Measurements from ENCODE around the gene ZNF805.
"Not testable (repeated sequence)": the region's sequence is repeated elsewhere in the genome, so short reads cannot be mapped to it uniquely, and the experiment has no call there.

Gene ZNF805

DNA sequence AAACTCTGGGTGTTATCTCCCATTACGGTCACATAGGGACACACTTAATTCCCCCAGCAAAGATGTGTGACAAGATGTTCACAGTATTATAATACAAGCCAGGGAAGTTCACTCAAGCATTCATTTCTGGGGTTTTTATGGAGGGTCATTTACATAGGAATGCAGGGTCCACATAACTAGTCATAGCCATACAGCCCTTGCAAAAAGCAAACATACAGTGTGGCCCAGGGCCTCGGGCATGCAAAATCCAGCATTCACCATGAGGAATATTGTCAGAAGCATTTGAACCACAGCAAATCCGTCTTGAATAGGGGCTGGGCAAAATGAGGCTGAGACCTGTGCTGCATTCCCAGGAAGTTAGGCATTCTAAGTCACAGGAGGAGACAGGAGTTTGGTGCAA is 26.9 kb downstream of the ZNF805 start:
- DNase-seq (ENCODE audit: low read depth in 1 of 2, low spot score in 1 of 2) = no peak

DNA sequence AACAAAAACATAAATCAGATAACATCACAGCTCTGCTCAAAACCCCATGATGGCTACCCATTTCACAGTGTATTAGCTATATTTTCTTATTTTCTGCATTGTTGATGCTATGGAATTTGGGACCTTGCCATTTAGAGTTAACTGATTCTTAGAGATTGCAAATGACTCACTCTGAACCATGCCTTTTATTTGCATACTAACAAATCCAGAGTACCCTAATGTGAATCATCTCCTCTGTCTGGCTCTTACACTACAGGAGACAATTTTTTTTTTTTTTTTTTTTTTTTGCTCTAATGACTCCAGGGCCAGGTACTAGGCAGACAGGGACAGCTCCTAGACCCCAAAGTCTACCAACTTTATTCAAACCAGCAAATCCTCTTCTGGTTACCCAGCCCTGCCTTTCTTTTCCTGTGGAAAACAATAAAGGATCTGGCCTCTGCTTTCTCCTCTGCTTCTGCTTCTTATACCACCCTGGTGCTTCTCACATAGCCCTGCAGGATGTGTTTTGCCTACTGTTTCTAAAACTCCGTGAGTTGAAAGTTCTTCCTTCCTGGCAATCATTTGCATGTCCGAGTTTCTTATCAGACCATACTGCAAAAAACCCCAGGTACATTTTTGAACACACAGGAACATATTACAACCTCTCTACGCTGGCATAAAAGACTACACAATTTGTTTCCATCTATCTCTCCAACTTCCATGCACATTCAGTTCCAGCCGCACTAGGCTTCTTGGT is 29.3 kb downstream of the ZNF805 start:
- no peak for DNase-seq (ENCODE audit: low read depth in 1 of 2, low spot score in 1 of 2)

DNA sequence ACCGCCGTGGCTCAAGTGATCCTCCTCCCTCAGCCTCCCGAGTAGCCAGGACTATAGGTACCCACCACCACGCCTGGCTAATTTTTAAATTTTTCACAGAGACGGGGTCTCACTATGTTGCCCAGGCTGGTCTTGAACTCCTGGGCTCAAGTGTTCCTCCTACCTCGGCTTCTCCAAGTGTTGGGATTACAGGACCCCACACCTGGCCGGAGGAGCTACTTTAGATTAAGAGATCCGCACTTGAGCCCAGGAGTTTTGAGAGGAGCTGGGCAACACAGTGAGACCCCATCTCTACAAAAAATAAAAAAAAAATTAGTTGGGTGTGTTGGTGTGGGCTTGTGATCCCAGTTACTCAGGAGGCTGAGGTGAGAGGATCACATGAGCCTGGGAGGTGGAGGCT is 30.8 kb downstream of the ZNF805 start:
- DNase-seq (ENCODE audit: low read depth in 1 of 2, low spot score in 1 of 2) = no peak

DNA sequence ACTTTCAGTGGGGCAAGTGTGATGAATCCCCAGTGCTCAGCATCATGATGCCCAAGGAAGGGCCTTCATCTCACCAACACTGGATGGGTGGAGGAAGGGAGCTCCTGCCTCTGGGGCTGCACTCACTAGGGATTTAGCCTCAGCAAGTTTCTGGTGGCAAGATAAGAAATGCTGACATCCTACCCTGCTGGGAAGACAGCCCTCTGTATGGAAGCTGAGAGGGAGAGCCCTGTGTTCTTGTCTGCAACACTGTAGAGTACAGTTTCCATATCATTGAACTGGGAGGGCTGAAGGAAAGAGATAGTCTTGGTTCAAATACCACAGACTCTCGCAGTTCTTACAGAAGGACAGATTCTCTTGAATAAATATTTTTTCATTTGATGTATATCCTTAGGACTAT is 32.6 kb downstream of the ZNF805 start:
- DNase-seq (ENCODE audit: low read depth in 1 of 2, low spot score in 1 of 2) = no peak

DNA sequence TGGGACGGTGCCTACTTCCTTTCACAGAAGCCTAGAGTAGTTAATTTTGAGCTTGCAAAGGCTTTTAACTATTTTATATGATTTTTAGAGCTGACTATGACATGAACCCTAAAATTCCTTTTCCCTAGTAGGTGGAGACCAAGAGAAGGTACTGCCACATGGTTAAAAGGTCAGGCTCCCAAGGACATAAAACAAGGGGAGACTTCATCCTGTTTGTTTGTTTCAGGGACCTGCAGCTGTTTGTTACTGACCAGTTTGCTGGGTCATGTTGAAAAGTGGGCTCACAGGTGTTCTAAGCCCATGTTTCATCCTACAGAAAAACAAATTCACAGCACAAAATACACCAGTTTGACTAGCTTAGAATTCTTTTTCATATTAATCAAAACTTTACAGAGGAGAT is 36.0 kb downstream of the ZNF805 start:
- DNase-seq (ENCODE audit: low read depth in 1 of 2, low spot score in 1 of 2) = no peak

DNA sequence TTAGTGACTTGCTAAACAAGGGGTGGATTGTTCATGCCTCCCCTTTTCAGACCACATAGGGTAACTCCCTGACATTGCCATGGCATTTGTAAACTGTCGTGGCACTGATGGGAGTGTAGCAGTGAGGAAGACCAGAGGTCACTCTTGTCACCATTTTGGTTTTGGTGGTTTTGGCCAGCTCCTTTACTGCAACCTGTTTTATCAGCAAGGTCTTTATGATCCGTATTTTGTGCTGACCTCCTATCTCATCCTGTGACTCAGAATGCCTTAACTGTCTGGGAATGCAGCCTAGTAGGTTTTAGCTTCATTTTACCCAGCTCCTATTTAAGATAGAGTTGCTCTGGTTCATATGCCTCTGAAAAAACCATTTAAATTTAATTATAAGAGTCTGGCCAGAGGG is 38.0 kb downstream of the ZNF805 start:
- DNase-seq (ENCODE audit: low read depth in 1 of 2, low spot score in 1 of 2) = not testable (repeated sequence)

DNA sequence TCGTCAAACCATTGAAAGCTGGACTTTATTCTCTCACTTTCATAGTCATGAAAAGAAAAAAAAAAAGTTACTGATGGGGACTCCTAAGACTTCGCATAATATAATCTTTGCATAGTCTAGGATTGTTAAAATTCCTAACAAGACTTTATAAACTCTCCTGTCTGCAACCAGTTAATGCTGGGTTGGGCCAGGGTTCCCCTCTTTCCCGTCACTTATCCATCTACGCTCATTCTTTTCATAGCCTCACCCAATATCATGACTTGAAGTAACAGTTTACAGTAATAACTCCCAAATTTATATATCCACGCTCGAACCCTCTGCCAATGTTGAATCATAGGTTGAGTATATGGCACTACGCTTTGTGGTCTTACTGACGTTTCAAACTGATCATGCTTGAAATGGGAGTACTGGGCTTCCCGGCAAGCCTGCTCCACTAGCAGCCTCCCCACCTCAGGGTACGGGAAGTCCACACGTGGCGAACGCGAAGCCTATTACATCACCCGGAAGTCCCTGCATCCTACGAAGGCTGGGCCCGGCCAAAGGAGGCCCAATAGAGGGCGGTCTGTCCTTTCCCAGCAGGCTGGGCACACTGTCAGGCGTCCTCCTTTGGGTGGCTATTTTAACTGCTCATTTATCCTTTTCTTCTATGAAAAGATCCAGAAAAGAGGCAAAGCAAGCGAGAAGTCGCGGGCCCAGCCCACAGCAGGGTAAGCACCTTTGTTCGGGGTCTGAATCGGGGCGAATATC is 39.2 kb downstream of the ZNF805 start:
- peak; percentile 65 to 77 for DNase-seq (ENCODE audit: low read depth in 1 of 2, low spot score in 1 of 2)

DNA sequence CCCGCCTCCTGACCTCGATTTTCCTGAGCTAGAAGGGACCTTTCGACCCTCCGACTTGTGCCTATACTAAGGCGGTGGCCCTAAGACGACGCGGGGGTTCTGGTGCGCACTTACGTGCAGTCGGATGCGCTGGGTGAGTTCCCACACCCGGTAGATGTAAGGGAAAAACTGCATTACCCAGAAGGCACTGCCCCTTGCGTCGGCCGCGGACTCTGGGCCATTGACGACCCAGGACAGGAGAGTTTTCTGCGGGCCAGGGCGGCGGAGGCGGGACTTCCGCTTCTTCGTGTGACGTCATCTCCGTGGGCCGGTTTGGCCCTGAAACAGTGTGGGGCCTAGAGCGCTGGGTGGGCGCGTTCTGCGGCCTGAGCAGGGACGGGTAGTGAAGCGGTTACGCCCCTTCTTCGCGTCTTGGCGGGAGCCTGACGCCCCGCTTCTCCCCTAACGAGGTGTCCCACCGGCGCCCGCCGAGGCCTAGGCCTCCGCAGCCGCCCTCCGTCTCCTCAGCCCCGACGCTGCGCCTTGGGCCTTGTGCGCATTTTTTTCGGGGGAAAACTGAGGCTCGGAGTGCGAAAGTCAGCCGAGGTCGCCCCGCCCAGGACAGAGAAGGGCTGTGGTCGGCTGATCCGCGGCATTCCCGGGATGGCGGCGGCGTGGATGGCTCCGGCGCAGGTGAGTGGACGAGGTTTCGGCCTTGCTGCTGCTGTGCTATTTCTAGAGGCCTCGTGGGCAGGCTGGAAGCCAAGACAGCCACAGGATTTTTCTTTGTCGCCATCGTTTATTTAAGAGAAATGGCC is 39.9 kb downstream of the ZNF805 start, which contains the start of gene ZNF460:
Gene ZNF460, plus strand, starts transcription at position 321 of the 797 bp plus-strand sequence. Its CDS starts 322 bp downstream, at position 643.
- DNase-seq (ENCODE audit: low read depth in 1 of 2, low spot score in 1 of 2) = peak; percentile 95 to 97

DNA sequence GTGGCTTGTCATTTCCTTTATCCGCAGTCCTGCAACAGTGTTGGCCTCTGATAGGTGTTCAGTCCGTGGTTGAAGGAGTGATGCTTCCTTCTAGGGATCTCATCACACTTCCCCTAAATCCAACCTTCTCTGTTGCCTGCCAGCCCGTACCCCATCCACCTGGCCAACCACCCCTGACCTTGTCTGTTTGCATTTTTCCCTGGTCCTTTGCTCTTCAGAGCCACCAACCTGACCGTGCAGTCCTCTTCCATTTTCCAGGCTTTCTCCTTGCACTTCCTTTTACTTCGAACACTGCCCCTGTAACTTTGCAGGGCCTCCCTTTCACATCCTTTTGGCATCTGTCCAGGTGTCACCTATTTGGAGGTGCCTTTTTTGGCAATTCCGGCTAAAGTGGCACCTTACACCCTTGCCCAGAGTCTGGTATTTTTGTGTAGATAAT is 40.5 kb downstream of the ZNF805 start:
- peak in 1 of 2 donors; percentile 22 for DNase-seq (ENCODE audit: low read depth in 1 of 2, low spot score in 1 of 2)

DNA sequence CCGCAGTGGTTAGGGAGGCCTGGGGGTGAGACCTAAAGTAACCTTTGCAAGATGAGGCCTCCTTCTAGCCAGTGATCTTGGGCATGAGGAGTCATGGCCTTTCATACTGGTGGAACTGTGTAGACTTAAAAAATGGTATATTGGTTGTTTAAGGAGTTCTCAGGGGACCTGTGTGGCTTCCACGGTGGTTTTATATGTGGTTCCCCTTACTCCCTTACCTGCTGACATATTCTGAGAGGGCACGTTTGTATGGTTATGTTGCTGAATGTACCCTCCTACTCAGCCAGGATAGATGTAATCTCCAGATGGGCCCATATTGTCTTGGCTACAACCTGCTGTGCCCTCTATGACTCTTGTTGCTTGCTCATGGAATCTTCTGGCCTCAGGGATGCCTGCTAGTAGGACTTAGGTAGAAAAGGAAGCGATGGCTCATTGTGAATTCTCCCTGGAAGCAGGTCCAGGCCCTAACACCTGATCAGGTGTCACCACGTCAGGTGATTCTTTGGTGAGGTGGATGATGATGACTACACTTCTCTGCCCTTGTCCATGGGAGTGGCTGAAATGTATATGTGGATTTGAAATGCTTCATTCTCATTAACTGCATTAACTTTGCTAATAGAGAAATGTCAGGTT is 41.7 kb downstream of the ZNF805 start:
- DNase-seq (ENCODE audit: low read depth in 1 of 2, low spot score in 1 of 2) = no peak

DNA sequence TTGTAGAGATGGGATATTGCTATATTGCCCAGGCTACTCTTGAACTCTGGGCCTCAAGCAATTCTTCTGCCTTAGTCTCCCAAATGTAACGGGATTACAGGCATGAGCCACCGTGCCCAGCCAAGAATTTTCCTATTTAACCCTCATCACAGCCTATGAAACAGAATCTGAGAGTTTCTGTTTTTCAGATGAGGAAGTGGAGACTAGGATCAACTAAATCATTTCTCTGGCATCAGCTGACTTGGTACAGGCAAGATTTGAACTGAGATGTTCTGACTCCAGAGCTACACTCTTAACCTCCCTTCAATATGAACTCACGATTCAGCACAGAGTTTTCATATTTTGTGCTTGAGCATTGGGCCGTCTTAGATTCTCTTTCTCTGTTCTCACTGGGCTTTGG is 47.9 kb downstream of the ZNF805 start:
- no peak for DNase-seq (ENCODE audit: low read depth in 1 of 2, low spot score in 1 of 2)

DNA sequence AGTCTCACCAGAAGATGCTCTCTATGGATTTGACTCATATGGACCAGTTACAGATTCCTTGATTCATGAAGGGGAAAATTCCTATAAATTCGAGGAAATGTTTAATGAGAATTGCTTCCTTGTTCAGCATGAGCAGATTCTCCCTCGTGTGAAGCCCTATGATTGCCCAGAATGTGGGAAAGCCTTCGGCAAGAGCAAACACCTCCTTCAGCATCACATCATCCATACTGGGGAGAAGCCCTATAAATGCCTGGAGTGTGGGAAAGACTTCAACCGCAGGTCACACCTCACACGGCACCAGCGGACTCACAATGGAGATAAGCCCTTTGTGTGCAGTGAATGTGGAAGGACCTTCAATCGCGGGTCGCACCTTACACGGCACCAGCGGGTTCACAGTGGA is 50.5 kb downstream of the ZNF805 start:
- DNase-seq (ENCODE audit: low read depth in 1 of 2, low spot score in 1 of 2) = no peak

DNA sequence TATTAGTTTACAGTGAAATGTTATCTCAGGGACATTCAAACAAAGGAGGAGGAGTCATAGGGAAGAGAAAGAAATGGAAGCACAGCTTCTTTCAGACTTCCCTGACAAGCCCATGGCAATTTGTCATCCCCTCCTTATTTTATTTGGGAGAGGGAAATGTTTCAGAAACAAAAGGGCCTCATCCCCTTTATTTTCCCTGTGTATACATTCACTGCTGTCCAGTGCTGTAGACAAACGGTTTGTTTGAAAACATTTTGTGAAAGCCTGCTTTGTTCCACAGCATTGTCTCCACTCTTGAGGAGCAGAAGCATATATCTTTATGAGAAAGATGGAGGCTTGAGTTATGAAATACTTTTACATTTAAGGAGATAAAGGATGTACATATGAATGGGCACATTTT is 52.1 kb downstream of the ZNF805 start:
- no peak for DNase-seq (ENCODE audit: low read depth in 1 of 2, low spot score in 1 of 2)

DNA sequence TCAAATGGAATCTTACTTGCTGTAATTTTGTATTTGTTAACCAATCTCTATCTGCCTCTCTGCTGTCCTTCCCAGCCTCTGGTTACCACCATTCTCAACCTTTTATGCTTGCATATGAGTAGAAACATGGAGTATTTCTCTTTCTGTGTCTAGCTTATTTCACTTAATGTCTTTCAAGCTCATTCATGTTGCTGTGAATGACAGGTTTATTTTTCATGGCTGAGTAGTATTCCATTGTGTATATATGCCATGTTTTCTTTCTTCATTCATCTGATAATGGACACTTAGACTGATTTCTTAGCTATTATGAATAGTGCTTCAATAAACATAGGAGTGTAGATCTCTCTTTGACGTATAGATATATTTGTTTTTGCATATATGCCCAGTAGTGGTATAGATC is 53.3 kb downstream of the ZNF805 start:
- no peak for DNase-seq (ENCODE audit: low read depth in 1 of 2, low spot score in 1 of 2)

DNA sequence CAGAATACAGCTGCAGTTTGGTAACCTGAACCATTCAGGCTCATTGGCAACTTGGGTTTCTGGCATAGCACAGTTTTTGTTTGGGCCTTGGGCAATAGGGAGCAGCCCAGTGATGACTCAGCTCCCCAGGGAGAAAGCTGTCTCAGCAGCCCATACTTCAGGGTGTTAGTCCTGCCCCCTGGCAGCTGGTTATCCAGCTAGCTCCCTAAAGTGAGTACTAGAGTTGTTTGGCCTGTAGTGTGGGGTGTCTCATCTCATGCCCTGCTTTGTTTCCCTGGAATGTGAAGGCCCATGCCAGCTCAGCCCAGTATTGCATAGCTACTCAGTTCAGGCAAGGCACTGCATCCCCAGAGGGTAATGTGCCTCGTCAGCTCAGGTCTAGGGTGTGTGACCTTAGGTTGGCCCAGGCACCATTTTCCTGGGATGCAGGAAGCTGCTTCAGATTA is 61.6 kb downstream of the ZNF805 start:
- DNase-seq (ENCODE audit: low read depth in 1 of 2, low spot score in 1 of 2) = no peak

DNA sequence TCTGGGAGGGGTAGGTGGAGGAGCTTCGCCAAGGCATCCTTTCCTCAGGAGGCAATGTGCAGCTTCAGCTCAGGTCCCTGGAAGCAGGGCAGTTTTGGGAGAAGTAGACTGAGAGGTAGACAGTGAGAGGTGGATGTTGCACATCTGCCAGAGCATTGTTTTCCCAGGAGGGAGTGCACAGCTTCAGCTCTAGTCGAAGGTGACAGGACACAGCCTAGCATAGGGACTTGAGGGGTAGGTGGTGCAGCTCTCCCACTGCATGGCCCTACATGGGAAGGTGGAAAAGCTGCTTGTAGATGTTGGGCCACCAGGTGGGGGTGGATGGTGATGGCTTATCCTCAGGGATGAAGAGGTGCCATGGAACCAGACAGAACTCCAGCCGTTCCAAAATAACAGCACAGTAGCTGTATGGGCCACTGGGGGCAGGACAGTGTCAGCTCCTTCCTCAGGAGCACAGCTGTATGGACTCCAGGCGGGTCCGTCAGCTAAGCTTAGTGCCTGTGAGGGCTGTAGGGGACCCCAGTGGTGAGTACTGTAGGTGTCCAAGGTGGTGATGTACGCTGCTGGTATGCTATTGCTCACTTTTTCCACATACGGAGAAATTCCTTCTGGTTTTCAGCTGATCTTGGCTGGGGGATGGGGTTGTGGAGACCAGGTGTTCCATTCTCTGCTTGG is 62.4 kb downstream of the ZNF805 start:
- no peak for DNase-seq (ENCODE audit: low read depth in 1 of 2, low spot score in 1 of 2)
